Neural cell (in vitro differentiated cells): Measurements from ENCODE around the gene SEBOX. TPM values are rescaled to one million over a fixed set of nuclear protein-coding genes. Genes with fewer than 3 reads are reported as not detected.

Experiments used
- H2AFZ ChIP-seq: fragments of 200-600, 300-800 bp; sonication (generic), shearing (Covaris generic); 2 replicates; pipeline ENCODE4 v1.6.0; 2014; ENCODE audit warnings: low read depth, mild to moderate bottlenecking, antibody characterized with exemption, low read length, moderate library complexity
- H3F3A ChIP-seq: fragments of 200-600 bp; shearing (Covaris generic); 2 replicates; pipeline ENCODE4 v1.6.1; 2016; ENCODE audit warnings: mild to moderate bottlenecking, moderate library complexity, mixed read lengths, antibody characterized with exemption, low read length; ENCODE audit not compliant: insufficient read depth, poor library complexity, severe bottlenecking
- H3K27ac ChIP-seq: fragments of 200-600, 300-800 bp; sonication (generic), shearing (Covaris generic); 2 replicates; pipeline ENCODE4 v1.5.1; 2014; ENCODE audit warnings: mild to moderate bottlenecking, low read length, moderate library complexity
- H3K27me3 ChIP-seq: fragments of 300-800, 200-600 bp; sonication (generic), shearing (Covaris generic); 2 replicates; pipeline ENCODE4 v1.6.0; 2014; ENCODE audit warnings: mild to moderate bottlenecking, low read depth, low read length, moderate library complexity; ENCODE audit not compliant: insufficient read depth
- H3K36me3 ChIP-seq: fragments of 300-800, 200-600 bp; sonication (generic), shearing (Covaris generic); 2 replicates; pipeline ENCODE4 v1.5.1; 2014; ENCODE audit warnings: mild to moderate bottlenecking, antibody characterized with exemption, low read length, moderate library complexity; ENCODE audit not compliant: insufficient read depth
- H3K4me2 ChIP-seq: fragments of 300-800, 200-600 bp; sonication (generic), shearing (Covaris generic); 2 replicates; pipeline ENCODE4 v1.6.0; 2014; ENCODE audit warnings: mild to moderate bottlenecking, low read length
- H3K4me3 ChIP-seq: fragments of 300-800, 200-600 bp; sonication (generic), shearing (Covaris generic); 2 replicates; pipeline ENCODE4 v1.5.1; 2014; ENCODE audit warnings: mild to moderate bottlenecking, low read length, moderate library complexity
- H3K79me2 ChIP-seq: fragments of 200-600 bp; shearing (Covaris generic); replicated peaks from 2 replicates; pipeline ENCODE4 v1.6.0; 2014; ENCODE audit warnings: mild to moderate bottlenecking, low read length, moderate library complexity; ENCODE audit not compliant: insufficient read depth
- H3K9ac ChIP-seq: fragments of 300-800, 200-600 bp; sonication (generic), shearing (Covaris generic); 2 replicates; pipeline ENCODE4 v1.6.1; 2016; ENCODE audit warnings: mild to moderate bottlenecking, low read length, mixed read lengths
- H3K9me2 ChIP-seq: fragments of 200-600 bp; shearing (Covaris generic); 2 replicates; pipeline ENCODE4 v1.6.1; 2016; ENCODE audit warnings: mild to moderate bottlenecking, low read length, mixed read lengths; ENCODE audit not compliant: insufficient read depth
- H3K9me3 ChIP-seq: fragments of 200-600, 300-800 bp; sonication (generic), shearing (Covaris generic); 2 replicates; pipeline ENCODE4 v1.6.1; 2016; ENCODE audit warnings: mild to moderate bottlenecking, mixed run types, low read length, moderate library complexity, mixed read lengths
- H4K20me1 ChIP-seq: fragments of 200-600 bp; shearing (Covaris generic); 2 replicates; pipeline ENCODE4 v1.6.1; 2016; ENCODE audit warnings: mild to moderate bottlenecking, mixed run types; ENCODE audit not compliant: insufficient read depth
- CTCF ChIP-seq: fragments of 450-650 bp; IDR thresholded peaks from 2 replicates; pipeline ENCODE4 v1.5.1; 2014; ENCODE audit warnings: antibody characterized with exemption, mild to moderate bottlenecking, moderate library complexity; ENCODE audit not compliant: poor library complexity, severe bottlenecking
- EP300 ChIP-seq: fragments of 450-650 bp; conservative IDR thresholded peaks from 2 replicates; pipeline ENCODE4 v1.6.1; 2014; ENCODE audit warnings: antibody characterized with exemption, mild to moderate bottlenecking, moderate library complexity; ENCODE audit not compliant: poor library complexity, severe bottlenecking
- EZH2 ChIP-seq: fragments of 200-600, 300-800 bp; shearing (Covaris generic), sonication (generic); IDR thresholded peaks from 2 replicates; pipeline ENCODE4 v1.6.1; 2014; ENCODE audit warnings: antibody characterized with exemption, low read length, borderline replicate concordance, mild to moderate bottlenecking; ENCODE audit not compliant: insufficient read depth, poor library complexity, severe bottlenecking
- MXI1 ChIP-seq: fragments of 450-650 bp; conservative IDR thresholded peaks from 2 replicates; pipeline ENCODE4 v1.6.1; 2014; ENCODE audit warnings: antibody characterized with exemption, mild to moderate bottlenecking; ENCODE audit not compliant: poor library complexity, severe bottlenecking
- POLR2AphosphoS5 ChIP-seq: IDR thresholded peaks from 2 replicates; pipeline ENCODE4 v1.6.1; 2012
- RAD21 ChIP-seq: fragments of 450-650 bp; conservative IDR thresholded peaks from 2 replicates; pipeline ENCODE4 v1.6.1; 2014; ENCODE audit warnings: antibody characterized with exemption, mild to moderate bottlenecking, moderate library complexity
- REST ChIP-seq: IDR thresholded peaks from 2 replicates; pipeline ENCODE4 v1.6.1; 2012; ENCODE audit warnings: borderline replicate concordance
- SMC3 ChIP-seq: fragments of 450-650 bp; conservative IDR thresholded peaks from 2 replicates; pipeline ENCODE4 v1.6.1; 2014; ENCODE audit warnings: antibody characterized with exemption, mild to moderate bottlenecking, moderate library complexity; ENCODE audit not compliant: poor library complexity
- TAF1 ChIP-seq: IDR thresholded peaks from 2 replicates; pipeline ENCODE4 v1.6.1; 2012; ENCODE audit warnings: low read depth
- polyA plus RNA-seq: library from polyadenylated mRNA; depleted of rRNA; stranded (reverse); fragments of >200 nt; gene quantifications from 2 replicates; pipeline ENCODE4 v1.2.3, GENCODE V29; 2014

SEBOX gene
- polyA plus RNA-seq, 1 donor from 2014 or later, result not detected

- Histone ChIP-seq H2AFZ (no peak overlapping the region), H3K27ac (no peak overlapping the region)
Observed at GRCh38 chr17:28404461-28404811, 39.4 kb upstream of the SEBOX start.

GRCh38 chr17:28404007-28404406 is 39.0 kb upstream of the SEBOX start:
- no peaks in the 10 kb centered on the region for H3K79me2 ChIP-seq
- H4K20me1 ChIP-seq, result no peaks in the 10 kb centered on the region
- H3K36me3 ChIP-seq, result no peaks in the 10 kb centered on the region
- H3K27me3 ChIP-seq, result no peaks in the 10 kb centered on the region
- no peaks in the 10 kb centered on the region for H3K9me3 ChIP-seq
- H3K4me2 ChIP-seq, result no peak overlapping the region
- H3F3A ChIP-seq, result peaks cover 4% of the 10 kb centered on the region
- no peak overlapping the region for H3K4me3 ChIP-seq
- H2AFZ ChIP-seq, result no peak overlapping the region
- H3K27ac ChIP-seq, result no peak overlapping the region
- H3K9me2 ChIP-seq, result no peaks in the 10 kb centered on the region
- H3K9ac ChIP-seq, result no peak overlapping the region
- no peak for TF ChIP-seq MXI1
- TF ChIP-seq POLR2AphosphoS5, result no peak
- no peak for TF ChIP-seq SMC3
- no peak for TF ChIP-seq TAF1
- TF ChIP-seq EP300, result no peak
- TF ChIP-seq EZH2, result no peak
- no peak for TF ChIP-seq RAD21
- TF ChIP-seq CTCF, result no peak

More at GRCh38 chr17:28404461-28404811, 39.4 kb upstream of the SEBOX start:
- H3K4me3 ChIP-seq, result no peak overlapping the region
- H3F3A ChIP-seq, result peaks cover 4% of the 10 kb centered on the region
- no peaks in the 10 kb centered on the region for H3K9me3 ChIP-seq
- no peaks in the 10 kb centered on the region for H4K20me1 ChIP-seq
- no peak for TF ChIP-seq POLR2AphosphoS5
- no peak for TF ChIP-seq CTCF
- no peak for TF ChIP-seq EZH2
- no peak for TF ChIP-seq RAD21
- no peak for TF ChIP-seq REST
- no peak for TF ChIP-seq SMC3
- TF ChIP-seq MXI1, result no peak
- no peak for TF ChIP-seq EP300
- H3K9me2 ChIP-seq, result no peaks in the 10 kb centered on the region
- H3K9ac ChIP-seq, result no peak overlapping the region
- H3K4me2 ChIP-seq, result no peak overlapping the region
- H3K27me3 ChIP-seq, result no peaks in the 10 kb centered on the region
- H3K79me2 ChIP-seq, result no peaks in the 10 kb centered on the region
- no peaks in the 10 kb centered on the region for H3K36me3 ChIP-seq
